ENCODE measurements around the gene TRIM22. TPM values are rescaled to one million over a fixed set of nuclear protein-coding genes. Genes with fewer than 3 reads are reported as not detected.

TRIM22 gene
- total and polyA plus RNA-seq, 9 of the 15 experiments (the other 6 are each of a cell fraction or from before 2014, with no cell fraction given): 0.06 to 1.1 (median 0.18) TPM; not detected in 2

DNA sequence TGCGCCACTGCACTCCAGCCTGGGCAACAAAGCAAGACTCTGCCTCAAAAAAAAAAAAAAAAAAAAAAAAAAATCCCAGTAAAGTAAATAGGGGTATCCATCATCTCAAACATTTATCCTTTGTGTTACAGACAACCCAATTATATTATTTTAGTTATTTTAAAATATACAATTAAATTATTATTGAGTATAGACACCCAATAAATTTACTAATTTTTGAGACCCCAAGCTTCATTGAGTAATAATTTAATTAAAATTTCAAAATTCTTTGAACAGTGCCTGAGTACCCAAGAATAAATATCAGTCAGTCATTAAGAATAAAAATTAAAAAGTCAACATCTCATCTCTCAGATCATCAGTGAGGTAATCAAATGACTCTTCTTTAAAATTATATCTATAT is 64.4 kb downstream of the TRIM22 start, which contains the start of gene OR52N4 (continued):
- TF ChIP-seq, protein P1, sequence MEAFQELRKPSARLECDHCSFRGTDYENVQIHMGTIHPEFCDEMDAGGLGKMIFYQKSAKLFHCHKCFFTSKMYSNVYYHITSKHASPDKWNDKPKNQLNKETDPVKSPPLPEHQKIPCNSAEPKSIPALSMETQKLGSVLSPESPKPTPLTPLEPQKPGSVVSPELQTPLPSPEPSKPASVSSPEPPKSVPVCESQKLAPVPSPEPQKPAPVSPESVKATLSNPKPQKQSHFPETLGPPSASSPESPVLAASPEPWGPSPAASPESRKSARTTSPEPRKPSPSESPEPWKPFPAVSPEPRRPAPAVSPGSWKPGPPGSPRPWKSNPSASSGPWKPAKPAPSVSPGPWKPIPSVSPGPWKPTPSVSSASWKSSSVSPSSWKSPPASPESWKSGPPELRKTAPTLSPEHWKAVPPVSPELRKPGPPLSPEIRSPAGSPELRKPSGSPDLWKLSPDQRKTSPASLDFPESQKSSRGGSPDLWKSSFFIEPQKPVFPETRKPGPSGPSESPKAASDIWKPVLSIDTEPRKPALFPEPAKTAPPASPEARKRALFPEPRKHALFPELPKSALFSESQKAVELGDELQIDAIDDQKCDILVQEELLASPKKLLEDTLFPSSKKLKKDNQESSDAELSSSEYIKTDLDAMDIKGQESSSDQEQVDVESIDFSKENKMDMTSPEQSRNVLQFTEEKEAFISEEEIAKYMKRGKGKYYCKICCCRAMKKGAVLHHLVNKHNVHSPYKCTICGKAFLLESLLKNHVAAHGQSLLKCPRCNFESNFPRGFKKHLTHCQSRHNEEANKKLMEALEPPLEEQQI (IDR thresholded peaks at IDR 0.05): no peak
- TF ChIP-seq KAT2B (IDR thresholded peaks at IDR 0.05; ENCODE audit: low read depth, low read length) (no peak), MEIS2 (IDR thresholded peaks at IDR 0.05; ENCODE audit: partially characterized antibody) (no peak), MIER1 (IDR thresholded peaks at IDR 0.05; ENCODE audit: low read depth) (no peak), HNRNPL (IDR thresholded peaks at IDR 0.05; ENCODE audit: low read depth, low read length) (no peak), ZNF253 (CRISPR knock-in tag; conservative IDR thresholded peaks at IDR 0.05) (no peak), TARDBP (IDR thresholded peaks at IDR 0.05) (no peak), RBM17 (IDR thresholded peaks at IDR 0.05; ENCODE audit: borderline replicate concordance, low read depth, low read length) (no peak), DDX20 (tag; IDR thresholded peaks at IDR 0.05; ENCODE audit: low read depth) (no peak), NFE2 (IDR thresholded peaks at IDR 0.05; ENCODE audit: low read depth) (no peak), CBFA2T2 (conservative IDR thresholded peaks at IDR 0.05) (no peak)
- TF ChIP-seq, protein P2, sequence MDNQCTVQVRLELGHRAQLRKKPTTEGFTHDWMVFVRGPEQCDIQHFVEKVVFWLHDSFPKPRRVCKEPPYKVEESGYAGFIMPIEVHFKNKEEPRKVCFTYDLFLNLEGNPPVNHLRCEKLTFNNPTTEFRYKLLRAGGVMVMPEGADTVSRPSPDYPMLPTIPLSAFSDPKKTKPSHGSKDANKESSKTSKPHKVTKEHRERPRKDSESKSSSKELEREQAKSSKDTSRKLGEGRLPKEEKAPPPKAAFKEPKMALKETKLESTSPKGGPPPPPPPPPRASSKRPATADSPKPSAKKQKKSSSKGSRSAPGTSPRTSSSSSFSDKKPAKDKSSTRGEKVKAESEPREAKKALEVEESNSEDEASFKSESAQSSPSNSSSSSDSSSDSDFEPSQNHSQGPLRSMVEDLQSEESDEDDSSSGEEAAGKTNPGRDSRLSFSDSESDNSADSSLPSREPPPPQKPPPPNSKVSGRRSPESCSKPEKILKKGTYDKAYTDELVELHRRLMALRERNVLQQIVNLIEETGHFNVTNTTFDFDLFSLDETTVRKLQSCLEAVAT (IDR thresholded peaks at IDR 0.05): no peak
- TF ChIP-seq, protein P3, sequence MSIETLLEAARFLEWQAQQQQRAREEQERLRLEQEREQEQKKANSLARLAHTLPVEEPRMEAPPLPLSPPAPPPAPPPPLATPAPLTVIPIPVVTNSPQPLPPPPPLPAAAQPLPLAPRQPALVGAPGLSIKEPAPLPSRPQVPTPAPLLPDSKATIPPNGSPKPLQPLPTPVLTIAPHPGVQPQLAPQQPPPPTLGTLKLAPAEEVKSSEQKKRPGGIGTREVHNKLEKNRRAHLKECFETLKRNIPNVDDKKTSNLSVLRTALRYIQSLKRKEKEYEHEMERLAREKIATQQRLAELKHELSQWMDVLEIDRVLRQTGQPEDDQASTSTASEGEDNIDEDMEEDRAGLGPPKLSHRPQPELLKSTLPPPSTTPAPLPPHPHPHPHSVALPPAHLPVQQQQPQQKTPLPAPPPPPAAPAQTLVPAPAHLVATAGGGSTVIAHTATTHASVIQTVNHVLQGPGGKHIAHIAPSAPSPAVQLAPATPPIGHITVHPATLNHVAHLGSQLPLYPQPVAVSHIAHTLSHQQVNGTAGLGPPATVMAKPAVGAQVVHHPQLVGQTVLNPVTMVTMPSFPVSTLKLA (conservative IDR thresholded peaks at IDR 0.05): no peak
- TF ChIP-seq, protein P4, sequence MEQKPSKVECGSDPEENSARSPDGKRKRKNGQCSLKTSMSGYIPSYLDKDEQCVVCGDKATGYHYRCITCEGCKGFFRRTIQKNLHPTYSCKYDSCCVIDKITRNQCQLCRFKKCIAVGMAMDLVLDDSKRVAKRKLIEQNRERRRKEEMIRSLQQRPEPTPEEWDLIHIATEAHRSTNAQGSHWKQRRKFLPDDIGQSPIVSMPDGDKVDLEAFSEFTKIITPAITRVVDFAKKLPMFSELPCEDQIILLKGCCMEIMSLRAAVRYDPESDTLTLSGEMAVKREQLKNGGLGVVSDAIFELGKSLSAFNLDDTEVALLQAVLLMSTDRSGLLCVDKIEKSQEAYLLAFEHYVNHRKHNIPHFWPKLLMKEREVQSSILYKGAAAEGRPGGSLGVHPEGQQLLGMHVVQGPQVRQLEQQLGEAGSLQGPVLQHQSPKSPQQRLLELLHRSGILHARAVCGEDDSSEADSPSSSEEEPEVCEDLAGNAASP (IDR thresholded peaks at IDR 0.05): no peak

All from K562 (cell line).